GM21515 (cell line): ENCODE data around the gene COL9A3.

Experiments
- ATAC-seq: cut with Tn5 transposase; IDR thresholded peaks from one replicate; pipeline ENCODE4 v1.9.1; 2021; ENCODE audit not compliant: unreplicated experiment

The COL9A3 gene

DNA sequence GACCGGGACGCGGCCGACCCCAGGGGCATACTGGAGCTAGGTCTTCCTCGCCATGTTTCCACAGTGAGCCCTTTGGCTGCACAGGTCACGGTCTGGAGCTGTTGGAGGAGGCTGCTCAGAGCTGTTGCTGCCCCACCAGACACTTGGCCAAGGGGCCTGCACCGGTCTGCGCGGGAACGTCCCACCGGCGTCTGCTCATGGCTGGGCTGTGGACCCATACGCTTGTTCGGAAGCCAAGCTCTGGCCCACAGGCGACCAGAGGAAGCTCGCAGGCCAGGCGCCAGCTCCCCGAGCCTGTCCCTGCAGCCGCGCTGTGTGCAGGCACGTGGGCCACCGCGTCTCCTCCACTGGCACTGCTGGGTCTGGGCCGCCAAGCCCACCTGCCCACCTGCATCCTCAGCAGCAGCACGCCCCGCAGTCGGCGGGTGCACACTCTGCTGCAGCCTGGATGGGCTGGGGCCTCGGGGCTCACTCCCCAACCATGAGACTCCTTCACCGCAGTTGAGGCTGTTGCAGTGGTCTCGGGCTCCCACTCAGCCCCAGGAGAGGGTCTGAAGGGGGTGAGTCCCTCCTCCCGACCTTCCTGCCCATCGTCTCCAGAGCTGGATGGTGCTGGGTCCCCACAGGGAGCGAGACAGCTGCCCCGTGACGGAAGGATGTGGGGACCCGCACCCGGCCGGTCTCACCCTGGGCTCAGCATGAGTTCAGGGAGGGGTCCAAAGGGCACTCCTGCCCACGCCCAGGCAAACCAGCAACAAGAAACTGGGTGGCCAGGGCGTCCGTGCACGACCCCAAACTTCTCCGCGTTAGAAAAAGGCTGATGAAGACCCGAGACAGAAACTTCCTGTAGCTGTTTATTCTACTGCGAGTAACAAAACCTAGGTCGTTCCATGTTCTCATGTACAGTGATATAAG, 60.3 kb downstream of the COL9A3 start:
- ATAC-seq, result no peak

DNA sequence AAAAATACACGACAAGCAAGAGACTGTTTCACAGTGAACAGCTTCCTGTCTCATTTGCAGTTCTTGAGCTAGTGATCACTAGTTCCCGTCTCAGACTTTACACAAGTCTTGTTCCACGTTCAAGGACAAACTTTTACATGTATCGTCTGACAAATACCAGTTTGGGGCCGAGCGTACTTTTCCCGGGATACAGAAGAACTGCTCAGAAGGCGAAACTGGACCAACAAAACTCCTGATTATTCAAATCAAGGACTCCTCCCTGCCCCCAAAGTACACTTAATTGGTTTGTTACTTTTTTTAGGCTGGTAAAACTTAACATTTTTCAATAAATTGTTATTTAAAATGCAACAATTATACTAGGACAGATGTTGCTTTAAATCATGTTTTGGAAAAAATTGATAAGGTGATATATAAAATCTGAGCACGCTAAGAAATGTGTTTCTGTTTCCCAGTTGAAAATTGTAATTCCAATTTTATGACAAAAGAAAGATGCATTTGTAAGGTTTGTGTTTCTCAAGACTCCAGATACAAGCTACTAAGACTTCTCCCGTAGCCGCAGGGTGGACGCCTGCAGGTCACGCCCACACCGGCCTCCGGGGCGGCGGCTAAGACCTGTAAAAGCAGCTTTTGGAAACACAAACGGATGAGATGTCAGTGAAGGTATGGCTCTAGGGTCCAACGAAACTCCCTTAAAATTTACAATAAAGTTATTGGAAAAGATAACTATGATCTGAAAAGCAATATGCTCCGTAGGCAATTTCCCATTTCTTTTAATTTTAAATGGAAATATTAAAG, 61.6 kb downstream of the COL9A3 start:
- no peak for ATAC-seq

DNA sequence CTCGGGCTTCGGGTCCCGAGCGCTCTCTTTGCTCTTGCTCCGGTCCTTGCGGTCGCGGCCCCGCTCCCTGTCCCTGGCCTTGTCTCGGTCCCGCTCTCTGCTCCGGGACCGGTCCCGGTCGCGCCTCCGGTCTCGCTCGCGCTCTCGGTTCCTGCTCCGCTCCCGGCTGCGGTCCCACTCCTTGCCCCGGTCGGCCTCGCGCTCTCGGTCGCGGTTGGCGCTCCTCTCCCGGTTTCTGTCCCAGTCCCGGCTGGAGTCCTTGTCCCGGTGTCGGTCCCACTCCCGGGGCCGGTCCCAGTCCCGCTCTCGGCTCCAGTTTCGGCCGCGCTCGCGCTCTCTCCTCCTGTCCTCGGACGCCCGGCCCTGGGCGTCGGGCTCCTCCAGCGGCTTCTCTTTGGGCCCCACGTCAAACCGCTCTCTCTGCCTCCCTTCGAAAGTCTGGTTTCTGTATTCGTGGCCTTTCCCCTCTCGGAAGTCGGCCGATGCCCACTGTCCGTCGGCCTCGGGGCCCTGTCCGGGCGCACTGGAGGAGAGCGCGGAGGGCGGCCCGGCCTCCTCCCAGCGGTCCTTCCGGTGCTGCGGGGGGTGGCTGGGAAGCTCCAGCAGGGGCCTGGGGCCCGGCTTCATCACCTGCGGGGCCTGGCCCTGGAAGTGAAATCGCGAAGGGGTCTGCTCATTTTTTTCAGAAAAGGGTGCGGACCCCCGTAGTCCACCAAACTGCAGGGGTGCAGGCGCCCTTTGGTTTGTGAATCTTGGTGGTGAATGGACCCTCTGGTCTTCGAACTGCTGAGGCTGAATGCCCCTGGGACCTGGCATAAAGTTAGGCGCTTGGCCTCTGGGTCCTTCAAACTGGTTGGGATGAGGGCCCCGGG, 62.7 kb downstream of the COL9A3 start:
- no peak for ATAC-seq

DNA sequence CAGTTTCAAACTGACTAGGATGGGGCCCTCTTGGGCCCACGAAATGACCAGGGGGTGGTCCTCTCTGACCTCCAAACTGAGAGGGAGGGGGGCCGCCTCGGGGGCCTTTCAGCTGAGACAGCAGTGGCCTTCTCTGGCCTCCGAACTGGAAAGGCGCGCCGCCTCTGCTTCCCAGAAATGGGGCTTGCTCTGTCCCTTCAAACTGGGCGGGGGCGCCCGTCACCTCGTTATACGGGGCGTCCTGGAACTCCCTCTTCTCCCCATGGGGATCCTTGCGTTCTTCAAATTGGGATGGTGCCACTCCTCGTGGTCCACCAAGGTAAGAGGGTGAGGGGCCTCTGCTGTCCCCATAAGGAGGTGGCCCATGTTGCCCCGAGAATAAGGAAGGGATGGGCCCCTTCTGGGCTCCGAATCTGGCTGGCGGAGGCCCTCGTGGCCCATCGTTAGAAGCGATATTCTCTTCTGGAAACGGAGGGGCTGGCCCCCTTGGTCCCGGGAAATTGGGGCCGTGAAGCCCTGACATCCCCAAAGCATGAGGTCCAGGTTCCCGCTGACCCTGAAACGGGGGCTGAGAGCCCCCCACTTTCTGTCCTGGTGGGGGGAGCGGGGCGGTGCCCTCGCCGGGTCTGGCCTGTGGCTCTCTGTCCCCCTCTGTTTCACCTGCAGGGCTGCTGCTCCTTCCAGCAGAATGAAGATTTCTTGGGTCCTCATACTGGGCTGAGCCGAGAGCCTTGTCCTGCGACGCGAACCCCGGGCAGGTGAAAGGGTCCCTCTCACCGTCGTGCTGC, 63.5 kb downstream of the COL9A3 start:
- ATAC-seq, result no peak

DNA sequence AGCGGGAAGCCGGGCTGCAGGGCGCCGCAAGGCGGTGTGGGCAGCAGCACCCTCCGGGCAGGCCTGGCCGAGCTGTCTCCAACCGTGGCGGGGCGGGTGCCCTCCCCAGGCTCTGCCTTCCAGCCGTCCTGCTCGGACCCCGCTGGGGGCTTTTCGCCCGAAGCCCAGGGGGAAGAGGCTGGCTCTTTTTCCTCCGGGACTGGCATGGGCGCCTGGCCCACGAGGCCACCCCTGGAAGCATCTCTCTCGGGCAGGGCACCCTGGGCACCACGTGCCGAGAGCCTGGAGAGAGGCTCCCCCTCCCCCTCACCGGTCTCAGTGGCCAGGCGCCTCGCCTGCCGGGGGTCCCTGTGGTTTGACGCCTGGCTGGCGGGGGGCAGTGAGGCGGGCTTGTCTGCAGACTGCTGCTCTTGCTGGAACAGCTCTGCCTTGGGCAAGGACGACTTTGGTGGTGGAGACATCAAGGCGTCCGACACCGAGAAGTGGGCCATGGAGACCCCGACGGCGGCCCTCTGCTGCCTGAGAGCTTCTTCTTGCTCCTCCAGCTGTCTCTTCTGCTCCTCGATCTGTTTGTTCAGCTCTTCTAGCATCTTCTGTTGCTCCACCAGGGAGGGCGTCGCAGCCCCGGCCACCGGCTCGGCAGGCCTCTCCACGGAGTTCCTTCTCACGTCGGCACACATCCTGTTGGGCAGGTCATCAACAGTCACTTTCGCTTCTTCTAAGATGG, 64.2 kb downstream of the COL9A3 start:
- ATAC-seq, result no peak

DNA sequence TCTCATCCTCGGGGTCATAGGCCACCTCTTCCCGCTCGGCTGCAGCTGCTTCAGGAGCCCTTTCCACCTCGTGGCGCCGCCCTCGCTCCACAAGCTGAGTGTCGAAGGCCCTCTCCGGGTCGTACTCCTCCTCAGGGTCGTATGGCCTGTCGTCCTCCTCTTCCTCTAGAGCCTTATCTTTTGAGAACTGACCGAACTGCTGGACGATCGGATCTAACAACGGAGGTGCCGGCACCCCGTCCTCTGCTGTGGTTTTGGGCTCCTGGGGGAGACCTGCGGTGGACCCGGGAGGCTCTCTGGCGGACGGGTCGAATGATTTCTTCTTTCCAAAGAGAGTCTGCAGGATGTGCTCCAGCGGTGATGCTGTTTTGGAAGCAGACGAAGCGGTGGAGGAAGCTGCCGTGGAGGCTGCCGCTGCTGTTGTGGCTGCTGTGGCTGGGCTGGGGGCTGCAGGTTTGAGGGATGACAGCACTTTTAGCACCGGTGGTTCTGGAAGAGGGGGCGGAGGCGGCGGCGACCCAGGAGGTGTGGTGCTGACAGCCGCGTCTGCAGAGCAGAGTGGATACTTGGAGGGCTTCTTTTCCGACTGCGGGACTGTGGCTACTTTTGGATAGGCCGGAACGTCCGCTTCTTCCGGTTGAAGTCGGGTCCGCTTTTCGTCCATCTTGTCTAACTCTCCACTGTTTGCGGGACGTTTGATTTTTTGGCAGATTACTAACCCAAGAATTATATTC, 65.0 kb downstream of the COL9A3 start:
- no peak for ATAC-seq

DNA sequence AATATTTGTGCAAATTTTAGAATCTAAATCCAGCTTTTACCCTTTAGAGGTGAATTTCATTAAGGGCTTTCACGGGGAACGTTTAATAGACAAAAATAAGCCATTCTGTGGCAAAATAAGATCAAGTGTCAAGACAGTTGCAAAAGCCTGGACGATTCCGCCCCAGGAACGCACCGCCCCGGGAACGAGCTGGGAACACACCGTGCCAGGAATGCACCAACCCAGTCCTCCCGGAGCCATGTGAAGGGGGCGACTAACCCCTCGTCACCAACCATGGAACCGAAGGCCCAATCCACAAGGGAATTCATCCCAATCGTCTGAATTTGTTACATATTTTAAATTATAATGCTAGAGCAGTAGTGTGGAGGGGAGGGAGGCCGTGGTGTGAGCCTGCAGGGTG, 65.6 kb downstream of the COL9A3 start:
- ATAC-seq, result no peak

DNA sequence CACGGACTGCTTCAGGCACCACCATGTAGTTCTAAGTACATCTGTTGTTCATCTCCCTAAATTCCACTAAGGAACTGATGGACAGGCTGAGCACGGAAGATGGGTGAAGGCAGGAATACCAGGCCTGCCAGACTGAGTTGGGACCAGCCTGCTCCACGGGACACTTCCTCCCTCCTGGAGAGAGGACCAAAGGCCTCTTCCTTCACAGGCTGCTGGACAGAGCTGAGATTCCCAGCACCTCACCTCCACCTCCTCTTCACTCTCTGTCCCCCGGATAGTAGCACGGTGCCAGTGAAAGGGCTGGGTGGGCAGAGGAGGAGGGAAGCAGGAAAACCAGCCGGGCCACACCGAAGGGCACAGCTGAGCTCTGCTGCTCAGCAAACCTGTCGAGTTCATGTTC, 67.7 kb downstream of the COL9A3 start:
- no peak for ATAC-seq

DNA sequence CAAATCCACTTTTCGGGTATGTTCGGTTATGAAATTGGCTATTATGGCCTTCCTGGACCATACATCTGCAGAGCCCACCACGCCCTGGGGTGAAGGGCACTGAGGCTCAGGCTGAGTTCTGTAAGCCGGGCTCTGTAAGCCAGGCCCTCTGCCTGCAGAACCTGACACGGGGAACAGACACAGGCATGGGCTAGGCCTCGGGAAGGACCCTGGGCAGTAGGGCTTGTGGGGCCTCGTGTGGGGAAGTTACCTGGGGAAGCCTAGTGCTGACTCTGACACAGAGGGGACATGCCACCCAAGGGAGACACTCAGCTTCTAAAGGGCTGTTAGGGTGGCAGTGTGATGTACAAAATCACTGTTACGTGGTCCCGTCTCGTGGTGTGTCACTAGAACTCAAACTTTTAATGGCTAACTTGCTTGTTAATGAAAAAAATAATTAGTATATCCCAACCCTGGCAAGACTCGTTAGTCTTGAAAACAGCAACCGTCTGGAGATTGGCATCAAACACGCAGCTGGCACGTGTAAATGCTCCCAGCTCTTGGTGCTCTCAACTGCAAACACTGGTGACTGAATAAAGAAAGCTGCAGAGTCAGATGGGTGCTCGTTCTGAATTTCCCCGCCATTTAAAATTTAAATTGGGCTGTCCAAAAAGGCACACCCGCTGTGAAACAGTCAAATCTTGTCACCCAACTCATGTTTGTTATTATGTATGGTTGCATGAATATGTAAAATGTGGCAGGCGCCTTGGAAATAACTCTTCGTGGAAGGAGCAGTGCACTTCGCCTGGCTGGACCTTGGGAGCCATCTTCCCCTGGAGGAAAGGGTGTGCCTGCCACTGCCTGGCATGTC, 68.4 kb downstream of the COL9A3 start:
- no peak for ATAC-seq

DNA sequence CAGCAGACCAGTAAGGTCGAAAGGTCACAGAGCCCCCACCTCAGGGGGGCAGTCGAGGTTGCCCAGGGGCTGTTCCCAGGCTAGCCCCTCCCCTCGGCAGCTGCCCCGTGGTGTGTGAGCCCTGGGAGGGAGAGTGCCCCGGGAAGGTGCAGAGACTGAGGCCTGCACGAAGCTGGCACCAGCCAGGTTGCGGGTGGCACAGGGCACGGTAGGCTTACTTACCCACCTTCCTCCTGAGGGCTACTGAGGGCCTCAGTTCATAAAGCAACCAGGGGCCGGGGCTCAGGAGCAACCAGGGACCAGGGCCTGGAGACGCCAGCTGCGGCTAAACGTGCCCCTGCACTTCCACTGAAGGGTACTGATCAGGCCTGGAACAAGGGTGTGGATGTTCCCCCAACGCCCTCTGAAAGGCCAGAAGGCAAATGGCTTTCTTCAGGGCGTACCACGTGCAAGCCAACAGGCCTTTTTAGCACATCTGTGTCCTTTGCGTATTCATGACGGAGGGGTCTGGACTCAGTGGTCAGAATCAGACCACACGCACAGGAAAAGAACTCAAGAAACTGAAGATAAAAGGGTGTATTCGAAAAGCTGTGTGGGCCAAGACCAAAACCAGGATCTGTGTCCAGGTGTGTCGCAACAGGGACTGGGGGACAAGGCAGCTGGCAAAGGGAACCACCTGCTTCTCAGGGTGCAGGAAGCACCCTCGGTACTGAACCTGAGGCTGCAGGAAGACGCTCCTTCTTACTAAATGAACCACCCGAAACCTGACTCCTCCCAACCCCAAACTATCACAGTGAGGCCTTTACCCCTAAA, 69.3 kb downstream of the COL9A3 start:
- ATAC-seq, result no peak

DNA sequence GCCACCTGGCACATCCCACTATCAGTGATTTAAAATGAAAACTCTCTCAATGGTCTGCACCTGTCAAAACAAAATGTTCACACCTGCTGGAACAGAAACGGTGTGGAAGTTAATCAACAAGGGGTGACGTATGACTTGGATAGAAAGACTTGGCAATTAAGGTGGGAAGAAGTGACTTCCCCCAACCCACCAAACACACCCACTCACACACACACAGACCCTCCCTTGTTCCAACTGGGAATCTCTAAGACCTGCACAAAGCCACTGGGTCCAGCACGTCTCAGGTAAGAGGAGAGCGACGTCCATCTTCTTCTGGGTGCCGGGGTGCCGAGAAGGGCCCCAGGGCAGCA, 69.8 kb downstream of the COL9A3 start:
- no peak for ATAC-seq

DNA sequence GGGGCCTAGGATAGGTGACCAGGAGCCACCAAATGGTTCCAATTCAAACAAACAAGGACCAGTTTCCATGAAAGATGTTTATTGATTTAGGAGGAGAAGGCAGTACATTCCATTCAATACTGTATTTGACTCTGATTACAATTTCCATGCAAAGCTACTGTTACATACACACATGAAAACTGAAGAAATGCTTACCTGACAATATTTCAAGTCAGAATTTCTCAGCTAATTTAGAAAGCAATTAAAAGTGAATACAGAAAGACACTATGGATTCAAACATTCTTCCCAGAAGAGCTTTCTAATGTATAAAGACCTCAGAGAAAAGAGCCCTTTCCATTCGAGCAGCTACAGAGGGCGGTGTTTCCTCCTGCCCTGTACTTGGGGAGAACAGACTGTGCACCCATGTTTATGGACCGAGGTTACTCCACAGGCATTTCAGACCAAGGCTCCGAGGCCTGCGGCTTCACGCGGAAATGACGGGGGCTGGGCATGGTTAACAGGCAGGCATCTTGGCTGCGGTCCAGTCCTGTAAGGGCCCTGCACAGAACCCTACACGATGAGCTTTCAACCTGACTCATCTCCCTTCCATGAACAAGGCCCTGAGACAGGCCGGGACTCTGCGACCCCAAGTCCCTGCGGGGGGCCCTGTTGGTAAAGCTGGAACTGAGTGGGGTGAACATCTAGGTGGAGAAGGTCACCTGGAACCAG, 70.5 kb downstream of the COL9A3 start:
- ATAC-seq, result no peak

DNA sequence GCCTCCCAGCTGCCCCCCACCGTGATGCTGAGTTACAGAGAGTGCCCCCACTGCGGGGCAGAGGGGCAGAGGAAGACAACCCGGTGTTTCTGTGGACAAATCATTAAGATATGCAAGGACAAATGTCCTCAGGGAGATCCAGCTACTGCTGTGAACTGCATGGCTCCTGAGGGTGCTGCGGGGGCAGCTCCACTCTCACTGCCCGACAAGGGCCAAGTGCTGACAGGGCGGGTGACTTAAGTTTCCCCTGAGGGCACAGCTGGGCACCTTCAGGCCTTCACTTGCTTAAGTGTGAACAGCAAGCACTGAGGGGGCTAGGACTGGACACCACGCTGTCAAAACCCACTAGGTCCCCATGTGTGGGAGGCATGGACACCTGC, 71.0 kb downstream of the COL9A3 start:
- no peak for ATAC-seq

DNA sequence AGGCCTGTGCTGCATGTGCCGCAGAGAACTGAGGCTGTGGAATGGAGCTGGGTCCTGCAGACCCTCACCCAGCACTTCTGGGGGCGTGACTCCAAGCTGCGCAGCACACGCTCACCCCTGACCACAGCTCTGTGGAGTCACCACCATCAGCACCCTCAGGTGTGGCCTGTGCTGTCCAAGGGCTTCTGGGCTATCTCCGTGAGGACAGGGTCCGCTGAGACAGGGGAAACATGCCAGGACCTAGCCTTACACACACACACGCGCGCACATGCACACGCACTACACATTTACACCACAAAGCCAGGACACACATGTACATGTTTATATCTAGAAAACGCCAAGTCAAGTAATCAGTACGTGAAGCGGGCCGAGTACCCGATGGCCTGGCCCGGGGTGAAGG, 71.6 kb downstream of the COL9A3 start:
- ATAC-seq, result no peak

DNA sequence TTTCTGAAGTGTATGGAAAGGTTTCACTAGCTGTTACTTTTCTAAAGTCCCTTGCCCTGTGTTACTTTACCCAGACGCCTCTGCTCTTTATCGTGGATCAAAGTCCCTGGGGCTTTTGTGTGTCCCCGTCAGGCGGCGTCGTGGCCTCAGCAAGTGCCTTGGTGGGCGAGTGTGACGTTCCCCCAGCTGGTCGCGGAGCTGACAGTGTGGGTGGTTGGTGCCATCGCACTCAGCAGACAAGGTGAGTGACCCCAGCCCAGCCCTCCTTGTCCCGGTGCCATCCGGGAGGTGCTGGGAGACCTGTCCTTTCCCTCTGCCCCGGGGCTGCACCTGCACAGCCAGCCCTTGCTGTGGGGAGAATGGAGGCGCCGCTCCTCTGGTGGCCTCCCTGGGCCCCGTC, 72.1 kb downstream of the COL9A3 start:
- no peak for ATAC-seq

DNA sequence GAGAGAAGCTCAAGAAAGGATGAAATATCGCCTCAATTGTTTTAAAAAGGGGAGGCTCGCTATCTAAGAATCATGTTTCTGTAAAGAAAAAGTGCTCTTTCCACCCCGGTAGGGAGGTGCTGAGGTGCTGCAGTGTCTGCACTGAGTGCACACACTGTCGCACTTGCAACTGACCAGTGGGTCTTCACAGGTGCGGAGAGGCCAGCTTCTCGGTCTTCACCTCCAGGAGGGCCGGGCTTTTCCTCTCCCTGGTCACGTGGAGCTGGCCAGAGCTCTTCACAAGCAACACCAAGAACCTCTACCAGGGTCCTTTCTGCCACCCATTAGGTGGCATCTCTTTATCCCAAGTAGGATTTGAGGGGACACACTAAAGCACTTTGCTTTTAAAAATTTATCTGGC, 72.6 kb downstream of the COL9A3 start:
- no peak for ATAC-seq

DNA sequence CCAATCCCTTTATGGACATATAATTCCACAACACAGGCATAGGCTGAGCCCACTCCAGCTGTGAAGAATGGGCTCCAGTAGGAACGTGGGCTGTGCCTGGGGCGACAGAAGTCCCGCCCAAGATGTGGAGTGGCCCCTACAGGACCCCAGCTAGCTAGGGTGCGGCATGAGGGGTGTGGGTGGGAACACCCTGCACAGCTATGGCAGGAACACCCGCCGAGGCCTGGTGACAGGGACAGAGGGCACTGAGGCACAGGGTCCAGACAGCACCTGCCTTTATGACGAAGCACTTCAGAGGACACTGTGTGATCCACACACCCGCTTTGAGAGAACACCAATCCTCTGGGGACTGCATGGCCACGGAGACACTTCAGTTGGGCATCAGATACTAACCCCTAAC, 73.0 kb downstream of the COL9A3 start:
- ATAC-seq, result no peak
